Renal pelvis (tissue), 12 donors: ENCODE data around the gene ZNF865. TPM values are rescaled to one million over a fixed set of nuclear protein-coding genes. Genes with fewer than 3 reads are reported as not detected.
"Not testable (repeated sequence)": the region's sequence is repeated elsewhere in the genome, so short reads cannot be mapped to it uniquely, and the experiment has no call there.

Experiments
- DNase-seq: peaks from one replicate; pipeline ENCODE4 v3.0.0-alpha.2; 2013
- long read RNA-seq, 16 experiments: transcript quantifications; one replicate each; lab custom pipeline, GENCODE V29; 2026
- polyA plus RNA-seq, 3 donors: library from polyadenylated mRNA; unstranded; fragments of 120-200 nt; gene quantifications; one replicate each; pipeline ENCODE4 v1.2.1, GENCODE V29; 2013; ENCODE audit not compliant: insufficient read length in 3 of 3

Gene ZNF865
- 10 to 100 TPM in 2 of 3 donors, 1 to 10 TPM in 1; 9.9 to 13.5 (median 11.6) TPM for polyA plus RNA-seq
- long read RNA-seq, donor 1, full-length matches to known transcripts, result 4 of 4 reads
- long read RNA-seq, donor 1, partial matches to known transcripts, result 0 of 4 reads
- long read RNA-seq, donor 1, other reads (novel, unspliced or antisense), result 0 of 4 reads
- long read RNA-seq, donor 2, full-length matches to known transcripts, result 5 of 10 reads
- long read RNA-seq, donor 2, partial matches to known transcripts, result 5 of 10 reads
- long read RNA-seq, donor 2, other reads (novel, unspliced or antisense), result 0 of 10 reads
- long read RNA-seq, donor 3, full-length matches to known transcripts, result 7 of 7 reads
- long read RNA-seq, donor 3, partial matches to known transcripts, result 0 of 7 reads
- long read RNA-seq, donor 3, other reads (novel, unspliced or antisense), result 0 of 7 reads
- long read RNA-seq, donor 4, full-length matches to known transcripts, result 6 of 6 reads
- long read RNA-seq, donor 4, partial matches to known transcripts, result 0 of 6 reads
- long read RNA-seq, donor 4, other reads (novel, unspliced or antisense), result 0 of 6 reads
- long read RNA-seq, donor 5, full-length matches to known transcripts, result 2 of 2 reads
- long read RNA-seq, donor 5, partial matches to known transcripts, result 0 of 2 reads
- long read RNA-seq, donor 5, other reads (novel, unspliced or antisense), result 0 of 2 reads
- long read RNA-seq, donor 6, full-length matches to known transcripts, result 5 of 5 reads
- long read RNA-seq, donor 6, partial matches to known transcripts, result 0 of 5 reads
- long read RNA-seq, donor 6, other reads (novel, unspliced or antisense), result 0 of 5 reads
- long read RNA-seq, donor 7, full-length matches to known transcripts, result 8 of 8 reads
- long read RNA-seq, donor 7, partial matches to known transcripts, result 0 of 8 reads
- long read RNA-seq, donor 7, other reads (novel, unspliced or antisense), result 0 of 8 reads
- long read RNA-seq, donor 8, full-length matches to known transcripts, result 7 of 7 reads
- long read RNA-seq, donor 8, partial matches to known transcripts, result 0 of 7 reads
- long read RNA-seq, donor 8, other reads (novel, unspliced or antisense), result 0 of 7 reads
- long read RNA-seq, donor 9, full-length matches to known transcripts, result 6 of 6 reads
- long read RNA-seq, donor 9, partial matches to known transcripts, result 0 of 6 reads
- long read RNA-seq, donor 9, other reads (novel, unspliced or antisense), result 0 of 6 reads
- long read RNA-seq, donor 10, full-length matches to known transcripts, result 9 of 9 reads
- long read RNA-seq, donor 10, partial matches to known transcripts, result 0 of 9 reads
- long read RNA-seq, donor 10, other reads (novel, unspliced or antisense), result 0 of 9 reads
- long read RNA-seq, donor 11, full-length matches to known transcripts, result 4 of 4 reads
- long read RNA-seq, donor 11, partial matches to known transcripts, result 0 of 4 reads
- long read RNA-seq, donor 11, other reads (novel, unspliced or antisense), result 0 of 4 reads
- long read RNA-seq, donor 12, full-length matches to known transcripts, result 8 of 8 reads
- long read RNA-seq, donor 12, partial matches to known transcripts, result 0 of 8 reads
- long read RNA-seq, donor 12, other reads (novel, unspliced or antisense), result 0 of 8 reads
- long read RNA-seq, donor 13, full-length matches to known transcripts, result 3 of 13 reads
- long read RNA-seq, donor 13, partial matches to known transcripts, result 10 of 13 reads
- long read RNA-seq, donor 13, other reads (novel, unspliced or antisense), result 0 of 13 reads
- long read RNA-seq, donor 14, full-length matches to known transcripts, result 19 of 19 reads
- long read RNA-seq, donor 14, partial matches to known transcripts, result 0 of 19 reads
- long read RNA-seq, donor 14, other reads (novel, unspliced or antisense), result 0 of 19 reads
- long read RNA-seq, donor 15, full-length matches to known transcripts, result 9 of 9 reads
- long read RNA-seq, donor 15, partial matches to known transcripts, result 0 of 9 reads
- long read RNA-seq, donor 15, other reads (novel, unspliced or antisense), result 0 of 9 reads
- long read RNA-seq, donor 16, full-length matches to known transcripts, result 6 of 6 reads
- long read RNA-seq, donor 16, partial matches to known transcripts, result 0 of 6 reads
- long read RNA-seq, donor 16, other reads (novel, unspliced or antisense), result 0 of 6 reads

DNA sequence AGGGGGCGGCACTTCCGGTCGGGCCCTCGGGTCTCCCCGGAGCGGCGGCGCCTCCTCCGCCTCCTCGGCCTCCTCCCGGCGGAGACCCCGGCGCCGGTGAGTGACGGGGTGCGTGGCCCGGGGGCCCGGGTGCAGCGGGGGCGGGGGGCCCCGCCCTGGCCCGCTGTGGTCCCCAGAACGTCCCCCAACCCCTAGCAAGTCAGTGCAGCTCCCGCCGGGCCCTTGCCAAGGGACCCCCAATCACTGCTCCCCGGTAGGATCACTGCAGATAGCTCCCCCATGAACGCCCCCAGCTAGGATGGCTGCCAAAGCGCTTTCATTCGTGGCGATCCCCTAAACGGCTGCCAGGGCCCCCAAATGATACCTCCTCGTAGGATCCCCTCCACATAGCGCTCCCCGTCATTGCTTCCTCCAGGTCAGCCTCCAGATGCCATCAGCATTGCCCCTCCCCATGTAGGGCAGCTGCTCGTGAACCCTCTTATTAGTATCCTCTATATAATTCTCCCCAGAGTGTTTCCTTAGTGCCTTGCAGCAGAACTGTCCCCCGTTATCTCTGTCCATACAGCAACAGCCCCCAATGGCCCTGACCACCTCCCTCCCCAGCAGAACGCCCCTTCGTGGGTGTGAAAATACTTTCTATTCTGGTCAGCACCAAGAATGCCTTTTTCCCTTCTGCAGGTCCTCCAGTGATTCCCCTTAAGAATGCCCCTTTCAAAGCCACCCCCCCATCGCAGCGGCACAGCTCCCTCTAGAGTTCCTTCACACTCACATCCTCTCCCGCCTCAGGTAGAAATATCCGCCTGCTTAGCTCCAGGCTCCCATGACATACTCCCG, at the start of gene ZNF865:
TSS of gene ZNF865 (plus strand) at position 11 of the 834 bp plus-strand sequence. CDS start 7,972 bp downstream, outside the sequence.
- peak; percentile 87 for DNase-seq

DNA sequence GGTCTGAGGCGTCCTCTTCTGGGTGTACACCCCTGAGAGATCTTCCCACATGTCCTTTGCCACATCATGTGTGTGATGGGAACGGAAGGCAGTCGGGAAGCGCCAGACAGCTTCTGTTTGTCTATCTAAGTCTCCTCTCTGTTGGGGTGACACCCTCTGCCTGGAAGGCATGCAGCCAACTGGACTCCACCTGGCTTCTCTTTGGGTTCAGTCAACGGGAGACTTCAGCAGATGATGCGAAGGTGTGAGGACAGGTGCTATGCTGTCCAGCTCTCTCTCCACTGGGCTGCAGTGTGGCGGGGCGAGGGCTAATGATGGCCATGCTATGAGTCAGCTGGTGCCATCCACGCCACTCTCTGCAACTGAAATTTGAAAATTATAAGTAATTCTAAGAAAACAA, 45.8 kb upstream of the ZNF865 start:
- no peak for DNase-seq

DNA sequence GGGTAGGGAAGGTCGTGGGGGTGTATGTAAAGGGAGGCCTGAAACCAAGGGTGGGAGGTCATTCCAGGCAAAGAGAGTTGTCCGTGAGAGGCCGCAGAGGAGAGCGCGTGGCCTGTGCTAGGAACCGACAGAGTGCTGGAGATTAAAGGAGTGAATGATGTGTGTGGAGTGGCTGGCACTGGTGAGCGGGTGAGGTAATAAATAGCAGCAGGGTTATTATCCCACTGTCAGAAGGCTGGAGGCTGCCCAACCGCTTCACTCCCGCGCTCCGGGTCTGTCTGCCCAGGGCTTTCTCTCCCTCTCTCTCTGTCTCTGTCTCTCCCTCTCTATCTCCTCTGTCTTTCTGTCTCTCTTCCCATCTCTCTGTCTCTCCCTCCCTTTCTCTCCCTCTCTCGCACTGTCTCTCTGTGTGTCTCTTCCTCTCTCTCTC, 42.2 kb upstream of the ZNF865 start:
- no peak for DNase-seq

DNA sequence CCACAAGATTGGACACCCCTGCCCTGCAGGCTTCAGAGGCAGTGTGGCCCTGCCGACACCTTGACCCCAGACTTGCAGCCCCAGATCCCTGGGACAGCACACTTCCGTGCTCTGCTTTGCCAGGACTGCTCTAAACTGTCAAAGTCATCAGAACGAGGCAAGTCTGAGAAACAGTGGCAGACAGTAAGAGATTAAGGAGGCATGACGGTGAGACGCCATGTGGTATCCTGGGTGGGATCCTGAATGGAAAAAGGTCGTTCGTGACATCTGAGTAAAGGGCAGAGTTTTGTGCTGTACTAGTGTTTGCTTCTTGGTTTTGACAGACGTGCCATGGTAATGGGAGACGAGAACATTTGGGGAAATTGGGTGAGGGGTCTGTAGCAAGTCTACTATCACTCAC, 38.6 kb upstream of the ZNF865 start:
- DNase-seq, result peak; percentile 37

DNA sequence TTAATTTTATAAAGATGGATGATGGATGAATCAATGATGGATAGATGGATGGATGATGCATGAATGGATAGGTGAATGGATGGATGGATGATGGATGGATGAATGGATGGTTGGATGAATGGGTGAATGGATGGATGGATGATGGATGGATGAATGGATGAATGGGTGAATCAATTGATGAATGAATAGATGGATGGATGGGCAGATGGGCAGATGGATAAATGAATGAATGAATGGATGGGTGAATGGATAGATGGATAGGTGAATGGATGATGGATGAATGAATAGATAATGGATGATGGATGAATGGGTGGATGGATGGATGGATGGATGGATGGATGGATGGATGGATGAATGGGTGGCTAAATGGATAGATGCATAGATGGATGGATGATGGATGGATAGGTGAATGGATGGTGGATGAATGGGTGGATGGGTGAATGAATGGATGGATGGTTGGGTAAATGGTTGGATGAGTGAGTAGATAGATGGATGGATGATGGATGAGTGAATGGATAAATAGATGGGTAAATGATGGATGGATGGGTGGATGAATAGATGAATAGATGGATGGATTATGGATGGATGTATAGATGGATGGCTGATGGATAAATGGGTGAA, 37.6 kb upstream of the ZNF865 start:
- no peak for DNase-seq

DNA sequence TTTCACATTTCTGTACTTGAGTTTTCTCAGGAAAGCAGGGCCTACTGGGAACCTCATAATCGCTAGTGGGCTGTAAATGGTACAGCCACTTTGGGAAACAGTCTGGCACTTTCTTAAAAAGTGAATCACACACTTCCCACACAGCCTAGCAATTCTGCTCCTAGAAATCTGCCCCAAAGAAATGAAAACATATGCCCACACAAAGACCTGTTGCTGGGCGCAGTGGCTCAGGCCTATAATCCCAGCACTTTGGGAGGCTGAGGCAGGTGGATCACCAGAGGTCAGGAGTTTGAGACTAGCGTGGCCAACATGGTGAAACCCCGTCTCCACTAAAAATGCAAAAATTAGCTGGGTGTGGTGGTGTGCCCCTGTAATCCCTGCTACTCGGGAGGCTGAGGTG, 36.0 kb upstream of the ZNF865 start:
- DNase-seq, result not testable (repeated sequence)

DNA sequence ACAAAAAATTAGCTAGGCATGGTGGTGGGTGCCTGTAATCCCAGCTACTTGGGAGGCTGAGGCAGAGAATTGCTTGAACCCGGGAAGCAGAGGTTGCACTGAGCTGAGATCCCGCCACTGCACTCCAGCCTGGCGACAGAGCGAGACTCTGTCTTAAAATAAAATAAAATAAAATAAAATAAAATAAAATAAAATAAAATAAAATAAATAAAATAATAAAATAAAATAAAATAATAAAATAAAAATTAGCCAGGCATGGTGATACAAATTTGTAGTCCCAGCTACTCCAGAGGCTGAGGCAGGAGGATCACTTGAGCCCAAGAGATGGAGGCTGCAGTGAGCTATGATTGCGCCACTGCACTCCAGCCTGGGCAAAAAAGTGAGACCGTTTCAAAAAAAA, 31.5 kb upstream of the ZNF865 start:
- DNase-seq, result not testable (repeated sequence)

DNA sequence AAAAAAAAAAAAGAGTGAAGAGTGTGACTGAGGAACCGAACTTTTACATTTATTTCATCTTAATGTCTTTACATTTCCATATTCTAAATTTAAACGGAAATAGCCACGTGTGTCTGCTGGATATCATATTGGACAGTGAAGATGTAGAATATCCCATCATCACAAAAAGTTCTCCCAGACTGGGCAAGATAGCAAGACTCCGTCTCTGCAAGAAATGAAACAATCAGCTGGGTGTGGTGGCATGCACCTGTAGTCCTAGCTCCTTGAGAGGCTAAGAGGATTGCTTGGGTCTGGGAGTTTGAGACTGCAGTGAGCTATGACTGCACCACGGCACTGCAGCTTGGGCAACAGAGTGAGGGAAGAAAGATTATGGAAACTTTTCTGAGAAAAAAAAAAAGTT, 28.7 kb upstream of the ZNF865 start:
- DNase-seq, result no peak

DNA sequence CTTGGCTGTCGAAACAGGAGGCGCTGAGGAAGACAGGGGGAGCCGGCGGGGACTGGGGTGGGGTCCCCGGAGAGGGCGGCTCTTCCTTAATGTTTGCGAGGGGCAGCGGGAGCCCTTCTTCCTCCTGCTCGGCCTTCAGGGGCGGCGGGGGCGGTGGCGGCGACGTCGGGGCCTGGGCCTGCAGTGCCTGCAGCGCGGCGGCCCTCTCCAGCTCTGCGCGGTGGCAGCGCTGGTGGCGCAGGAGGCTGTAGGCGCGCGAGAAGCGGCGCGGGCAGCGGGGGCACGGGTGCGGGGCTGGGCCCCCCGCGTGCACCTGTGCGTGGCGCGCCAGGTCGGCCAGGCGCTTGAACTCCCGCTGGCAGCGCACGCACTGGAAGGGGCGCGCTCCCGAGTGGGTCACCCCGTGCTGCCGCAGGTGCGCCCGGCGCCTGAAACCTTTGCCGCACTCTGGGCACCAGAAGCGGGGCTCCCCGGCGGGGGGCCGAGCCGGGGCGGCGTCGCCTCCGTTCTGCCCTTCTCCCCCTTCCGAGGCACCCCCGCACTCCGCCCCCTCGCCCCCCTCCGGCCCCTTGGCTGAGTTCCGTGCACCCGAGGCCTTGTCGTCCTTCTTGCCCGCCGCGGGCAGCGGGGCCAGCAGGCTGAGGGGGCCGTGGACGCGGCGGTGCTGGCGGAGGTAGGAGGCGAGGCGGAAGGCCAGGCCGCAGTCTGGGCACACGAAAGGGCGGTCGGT, 27.3 kb upstream of the ZNF865 start:
- DNase-seq, result no peak

DNA sequence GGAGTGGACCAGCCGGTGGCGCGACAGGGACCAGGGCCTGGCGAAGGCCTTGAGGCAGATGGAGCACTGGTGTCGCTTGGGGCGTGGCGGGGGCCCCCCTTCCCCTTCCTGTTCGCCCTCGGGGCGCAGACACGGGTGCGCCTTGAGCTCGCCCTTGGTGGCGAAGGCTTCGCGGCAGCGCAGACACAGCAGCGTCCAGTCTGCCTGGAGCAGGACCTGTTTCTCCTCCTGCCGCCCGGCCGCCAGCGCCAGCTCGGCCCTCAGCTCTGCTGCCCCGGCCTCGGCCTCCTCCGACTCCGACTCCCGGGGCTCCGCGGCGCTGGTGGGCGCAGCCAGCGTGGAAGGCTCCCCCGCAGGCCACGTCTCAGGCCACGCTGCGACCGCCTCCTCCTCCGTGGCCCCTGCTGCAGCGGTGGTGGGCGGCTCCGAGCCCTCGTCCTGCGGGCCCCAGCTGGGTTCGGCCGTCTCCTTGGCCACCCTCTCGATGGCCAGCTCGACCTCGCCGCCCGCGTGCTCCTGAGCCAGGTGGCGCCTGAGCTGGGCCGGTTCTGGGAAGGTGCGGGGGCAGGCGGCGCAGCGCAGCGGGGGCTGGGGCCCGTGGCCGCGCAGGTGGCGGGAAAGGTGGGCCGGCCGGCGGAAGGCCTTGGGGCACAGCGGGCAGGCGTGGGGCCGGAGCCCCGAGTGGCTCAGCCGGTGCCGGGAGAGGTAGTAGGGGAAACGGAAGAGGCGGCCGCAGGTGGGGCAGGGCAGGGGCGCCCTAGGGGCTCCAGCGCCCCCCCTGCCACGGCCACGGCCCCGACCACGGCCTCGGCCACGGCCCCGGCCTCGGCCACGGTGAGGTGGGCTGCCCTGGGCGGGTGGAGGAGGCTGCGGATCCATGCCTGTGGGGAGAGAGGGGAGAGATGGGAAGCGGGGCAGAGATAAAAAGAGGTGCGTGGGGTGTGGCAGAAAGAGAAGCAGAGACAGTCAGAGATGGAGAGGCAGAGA, 26.4 kb upstream of the ZNF865 start:
- no peak for DNase-seq

DNA sequence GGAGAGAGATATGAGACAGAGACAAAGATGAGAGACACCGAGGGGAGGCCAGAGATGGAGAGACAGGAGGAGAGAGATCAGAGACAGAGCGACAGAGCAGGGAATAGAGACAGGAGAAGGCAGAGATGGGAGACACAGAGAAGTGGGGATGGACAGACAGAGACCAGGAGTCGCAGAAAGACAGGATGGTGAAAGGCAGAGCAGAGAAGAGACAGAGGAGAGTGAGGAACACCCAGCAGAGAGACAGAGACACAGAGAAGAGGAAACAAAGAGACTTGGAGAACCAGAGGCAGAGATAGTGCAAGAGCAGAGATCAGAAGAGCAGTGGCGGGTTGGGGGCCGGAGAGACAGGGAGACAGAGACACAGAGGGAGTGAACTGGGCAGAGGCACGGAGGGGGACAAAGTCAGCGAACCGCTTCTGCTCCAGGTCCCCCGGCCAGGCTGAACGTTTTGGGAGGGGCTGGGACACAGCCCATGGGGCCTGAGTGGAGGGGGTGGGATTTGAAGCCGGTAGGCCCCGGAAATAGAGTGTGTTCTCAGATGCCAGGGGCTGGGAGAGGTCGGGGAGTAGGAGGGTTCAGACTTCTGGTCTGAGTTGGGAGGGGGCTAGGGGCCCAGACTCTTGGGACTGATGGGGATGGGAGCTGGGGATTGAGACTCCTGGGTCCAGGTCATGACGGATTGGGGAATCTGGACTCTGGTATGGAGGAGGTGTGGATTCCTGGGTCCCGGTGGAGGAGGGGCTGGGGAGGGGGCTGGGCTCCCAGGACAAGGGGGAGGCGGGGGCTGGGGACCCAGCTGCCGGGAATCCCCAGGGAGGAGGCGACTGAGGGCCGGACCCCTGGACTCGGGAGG, 25.5 kb upstream of the ZNF865 start:
- peak; percentile 52 for DNase-seq

DNA sequence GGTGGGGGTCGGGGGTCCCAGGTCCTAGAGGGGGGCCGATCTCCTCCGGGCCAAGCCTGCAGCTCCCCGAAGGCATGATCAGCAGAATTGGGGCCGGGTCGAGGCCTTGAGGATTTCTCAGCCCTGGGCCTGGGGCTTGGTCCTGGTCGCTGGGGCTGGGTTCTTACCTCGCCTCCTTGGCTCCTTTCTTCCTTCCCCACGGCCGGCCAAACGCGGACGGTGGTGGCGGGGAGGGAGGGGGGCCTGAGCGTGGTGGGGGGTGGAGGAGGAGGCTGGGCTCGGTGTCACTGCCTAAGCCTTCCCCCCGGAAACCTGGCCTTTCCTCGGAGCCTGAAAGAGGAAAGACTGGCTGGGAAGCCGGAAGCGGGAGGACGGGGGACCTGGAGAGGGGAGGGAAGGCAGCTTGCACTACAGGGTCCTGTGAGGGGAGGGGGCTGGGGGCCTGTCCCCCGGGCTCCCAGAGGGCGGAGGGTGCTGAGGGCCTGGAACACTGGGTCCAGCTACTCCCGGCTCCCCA, 24.8 kb upstream of the ZNF865 start, which contains the start of gene ZNF579:
TSS of gene ZNF579 (minus strand) at position 221 of the 517 bp plus-strand sequence. CDS start 1,209 bp downstream, outside the sequence.
- peak; percentile 90 for DNase-seq

DNA sequence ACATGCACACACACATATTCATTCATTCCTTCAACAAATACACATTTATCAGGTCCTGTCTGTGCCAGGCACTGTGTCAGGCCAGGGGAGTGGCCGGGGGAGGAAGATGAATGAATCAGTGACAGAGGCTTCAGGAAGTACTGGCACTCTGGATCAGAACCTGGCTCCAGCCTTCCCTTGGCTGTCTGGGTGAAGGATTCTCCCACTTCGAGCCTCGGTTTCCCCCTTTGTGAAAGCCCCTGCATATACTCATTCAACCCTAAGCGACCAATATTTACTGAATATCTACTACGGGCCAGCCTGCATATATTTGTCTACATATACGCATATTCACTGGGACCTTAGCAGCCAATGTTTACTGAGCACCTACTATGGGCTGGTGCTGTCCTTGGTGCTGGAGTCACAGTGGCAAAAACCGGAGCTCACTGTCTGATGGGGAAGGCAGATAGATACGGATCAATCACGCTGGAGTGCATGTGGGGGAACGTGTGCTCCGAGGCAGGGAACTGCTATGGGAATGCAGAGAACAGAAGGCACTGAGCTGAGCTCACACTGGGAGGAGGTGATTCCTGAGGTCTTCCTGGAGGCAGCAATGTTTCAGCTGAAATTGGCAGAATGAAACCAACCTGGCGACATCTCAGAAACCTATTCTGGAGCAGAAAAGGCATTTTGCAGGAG, 24.2 kb upstream of the ZNF865 start:
- DNase-seq, result no peak

DNA sequence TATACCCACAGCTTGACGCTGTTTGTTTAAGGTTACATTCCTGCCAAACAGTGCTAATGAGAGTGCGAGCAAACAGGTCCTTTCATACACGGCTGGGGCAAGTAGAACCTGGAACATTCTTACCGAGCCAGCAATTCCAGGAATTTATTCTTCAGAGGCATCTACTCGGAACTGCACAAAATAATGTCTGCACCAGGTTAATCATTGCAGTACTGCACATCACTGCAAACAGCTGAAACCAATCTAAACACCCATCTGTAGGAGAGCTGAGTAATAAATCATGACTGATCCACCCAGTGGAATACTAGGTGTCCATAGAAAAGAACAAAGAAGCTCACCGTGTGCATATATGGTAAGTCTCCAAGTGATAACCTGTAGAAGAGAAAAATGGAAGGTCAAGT, 23.6 kb upstream of the ZNF865 start:
- DNase-seq, result peak; percentile 73

DNA sequence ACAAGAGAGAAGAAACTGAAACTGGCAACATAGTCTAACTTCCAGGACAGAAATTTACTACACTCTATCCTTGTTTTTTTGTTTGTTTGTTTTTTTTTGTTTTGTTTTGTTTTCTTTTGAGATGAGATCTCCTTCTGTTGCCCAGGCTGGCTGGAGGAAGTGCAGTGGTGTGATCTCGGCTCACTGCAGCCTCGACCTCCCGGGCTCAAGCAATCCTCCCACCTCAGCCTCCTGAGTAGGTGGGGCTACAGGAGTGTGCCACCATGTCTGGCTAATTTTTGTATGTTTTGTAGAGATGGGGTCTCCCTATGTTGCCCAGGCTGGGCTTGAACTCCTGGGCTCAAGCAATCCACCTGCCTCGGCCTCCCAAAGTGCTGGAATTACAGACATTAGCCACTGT, 23.2 kb upstream of the ZNF865 start:
- DNase-seq, result not testable (repeated sequence)
